Kidney epithelial cell (primary cell): ENCODE data around the gene NLN. TPM values are rescaled to one million over a fixed set of nuclear protein-coding genes. Genes with fewer than 3 reads are reported as not detected.
A peak's percentile ranks its signal among the peaks of the same experiment; 100 is the strongest.
"Not testable (repeated sequence)": the region's sequence is repeated elsewhere in the genome, so short reads cannot be mapped to it uniquely, and the experiment has no call there.

Experiments
- DNase-seq: peaks from one replicate; pipeline ENCODE4 v3.0.0-alpha.2; 2010; ENCODE audit warnings: low read depth
- H3K27me3 ChIP-seq: 2 replicates; pipeline ENCODE4 v1.6.0; 2011; ENCODE audit warnings: low read length; ENCODE audit not compliant: control insufficient read depth, insufficient read depth
- H3K36me3 ChIP-seq: 2 replicates; pipeline ENCODE4 v1.5.1; 2011; ENCODE audit warnings: low read length; ENCODE audit not compliant: control insufficient read depth, insufficient read depth
- H3K4me3 ChIP-seq: 2 replicates; pipeline ENCODE4 v1.5.1; 2011; ENCODE audit warnings: low read depth, mild to moderate bottlenecking, control low read depth, low read length
- CTCF ChIP-seq: IDR thresholded peaks from 2 replicates; pipeline ENCODE4 v1.5.1; 2011; ENCODE audit warnings: mild to moderate bottlenecking, moderate library complexity, low read length, control low read depth, inconsistent platforms; ENCODE audit not compliant: insufficient read depth, poor library complexity, severe bottlenecking
- total RNA-seq: library from RNA; depleted of rRNA; stranded (reverse); fragments of >200 nt; gene quantifications from 2 replicates; pipeline ENCODE4 v1.2.3, GENCODE V29; 2015

Gene NLN
- total RNA-seq, 1 donor from 2014 or later = 31.0 TPM

- H3K27me3 ChIP-seq = no peaks in the 10 kb centered on the region
- no peak overlapping the region for H3K4me3 ChIP-seq
- no peaks in the 10 kb centered on the region for H3K36me3 ChIP-seq
- TF ChIP-seq CTCF = no peak
- no peak for DNase-seq
Observed at GRCh38 chr5:65766175-65766574, 44.2 kb downstream of the NLN start.

- no peak for DNase-seq
- H3K27me3 ChIP-seq = no peaks in the 10 kb centered on the region
- TF ChIP-seq CTCF = no peak
- H3K36me3 ChIP-seq = no peaks in the 10 kb centered on the region
- H3K4me3 ChIP-seq = no peak overlapping the region
Observed at GRCh38 chr5:65766781-65767180, 44.8 kb downstream of the NLN start.

- no peak for DNase-seq
- Histone ChIP-seq H3K27me3 (no peaks in the 10 kb centered on the region), H3K4me3 (no peak overlapping the region), H3K36me3 (no peaks in the 10 kb centered on the region)
- no peak for TF ChIP-seq CTCF
Observed at GRCh38 chr5:65767565-65767964, 45.6 kb downstream of the NLN start.

GRCh38 chr5:65768723-65769346 is 46.8 kb downstream of the NLN start:
- TF ChIP-seq CTCF = no peak
- Histone ChIP-seq H3K36me3 (no peaks in the 10 kb centered on the region), H3K27me3 (no peaks in the 10 kb centered on the region), H3K4me3 (no peak overlapping the region)
- DNase-seq = no peak

GRCh38 chr5:65769539-65769938 is 47.5 kb downstream of the NLN start:
- no peaks in the 10 kb centered on the region for H3K27me3 ChIP-seq
- no peak for TF ChIP-seq CTCF
- no peaks in the 10 kb centered on the region for H3K36me3 ChIP-seq
- H3K4me3 ChIP-seq = no peak overlapping the region
- DNase-seq = peak; percentile 56

- Histone ChIP-seq H3K27me3 (no peaks in the 10 kb centered on the region), H3K36me3 (no peaks in the 10 kb centered on the region), H3K4me3 (no peak overlapping the region)
- DNase-seq = no peak
- no peak for TF ChIP-seq CTCF
Observed at GRCh38 chr5:65771266-65771665, 49.3 kb downstream of the NLN start.

- not testable (repeated sequence) for H3K27me3 ChIP-seq, DNase-seq, H3K36me3 ChIP-seq, H3K4me3 ChIP-seq
Observed at GRCh38 chr5:65772963-65773362, 51.0 kb downstream of the NLN start.
